GM12891 (cell line): ENCODE measurements around the gene GDF7.

Experiments
- POLR2A ChIP-seq: IDR thresholded peaks from 2 replicates; pipeline ENCODE4 v1.6.1; 2011; ENCODE audit warnings: low read depth, low read length, control low read depth
- POLR2AphosphoS5 ChIP-seq: IDR thresholded peaks from 2 replicates; pipeline ENCODE4 v1.6.1; 2011; ENCODE audit warnings: low read depth, low read length, control low read depth
- POU2F2 ChIP-seq: IDR thresholded peaks from 2 replicates; pipeline ENCODE4 v1.6.1; 2011; ENCODE audit warnings: low read depth, mild to moderate bottlenecking, control low read depth, low read length, moderate library complexity
- SPI1 ChIP-seq: IDR thresholded peaks from 2 replicates; pipeline ENCODE4 v1.6.1; 2011; ENCODE audit warnings: low read depth, low read length, control low read depth
- TAF1 ChIP-seq: IDR thresholded peaks from 2 replicates; pipeline ENCODE4 v1.6.1; 2011; ENCODE audit warnings: low read depth, low read length, control low read depth

- TF ChIP-seq POLR2AphosphoS5 (no peak), POLR2A (no peak), TAF1 (no peak), POU2F2 (no peak), SPI1 (no peak)
These were observed 4.8 kb downstream of the GDF7 start for GRCh38 chr2:20671736-20672080.
